HG03457 (cell line): ENCODE data around the gene LMOD2.

Experiments
- ATAC-seq: cut with Tn5 transposase; IDR thresholded peaks from one replicate; pipeline ENCODE4 v1.9.1; 2021; ENCODE audit warnings: moderate number of reproducible peaks; ENCODE audit not compliant: unreplicated experiment

Gene LMOD2

GRCh38 chr7:123712619-123713018 is 57.0 kb downstream of the LMOD2 start:
- ATAC-seq: no peak
